HG02981 (cell line): ENCODE data around the gene CNTLN.
"Not testable (repeated sequence)": the region's sequence is repeated elsewhere in the genome, so short reads cannot be mapped to it uniquely, and the experiment has no call there.

Source experiments
- ATAC-seq: cut with Tn5 transposase; IDR thresholded peaks from one replicate; pipeline ENCODE4 v1.9.1; 2021; ENCODE audit warnings: mild to moderate bottlenecking, moderate library complexity; ENCODE audit not compliant: unreplicated experiment

Gene CNTLN

DNA sequence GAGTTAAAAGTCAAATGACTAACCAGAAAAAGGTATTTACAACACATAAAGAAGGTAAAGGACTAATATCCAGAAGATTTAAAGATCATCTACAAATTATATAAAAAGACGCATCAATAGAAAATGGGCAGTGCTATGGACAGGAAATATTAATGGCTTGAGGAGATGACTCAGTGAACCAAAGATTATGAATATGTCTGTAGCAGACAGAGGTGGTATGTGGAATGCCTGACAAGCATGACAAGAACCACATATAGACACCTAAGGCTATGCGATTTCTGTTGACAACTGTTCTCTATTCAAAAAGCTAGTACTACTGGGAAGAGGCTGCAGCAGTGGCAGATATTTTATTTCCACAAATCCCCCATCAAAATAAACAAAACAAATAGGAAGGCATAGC, 267.0 kb downstream of the CNTLN start:
- ATAC-seq, result no peak

DNA sequence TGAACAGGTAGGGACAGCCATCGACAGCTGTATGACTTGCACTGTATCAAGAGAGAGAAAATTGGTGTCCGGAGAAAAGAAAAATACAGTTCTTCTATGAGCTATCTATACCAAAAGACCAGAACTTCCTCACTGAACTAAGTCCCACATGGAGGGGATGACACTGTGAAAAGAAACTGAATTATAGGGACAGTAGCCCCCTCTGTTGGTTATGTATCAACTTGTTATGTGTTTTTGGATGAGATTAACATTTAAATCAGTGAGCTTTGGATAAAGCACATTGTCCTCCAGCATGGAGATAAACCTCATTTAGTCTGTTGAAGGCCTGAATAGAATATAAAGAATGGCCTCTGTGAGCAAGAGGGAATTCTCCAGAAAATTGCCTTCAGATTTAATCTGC, 267.5 kb downstream of the CNTLN start:
- no peak for ATAC-seq

DNA sequence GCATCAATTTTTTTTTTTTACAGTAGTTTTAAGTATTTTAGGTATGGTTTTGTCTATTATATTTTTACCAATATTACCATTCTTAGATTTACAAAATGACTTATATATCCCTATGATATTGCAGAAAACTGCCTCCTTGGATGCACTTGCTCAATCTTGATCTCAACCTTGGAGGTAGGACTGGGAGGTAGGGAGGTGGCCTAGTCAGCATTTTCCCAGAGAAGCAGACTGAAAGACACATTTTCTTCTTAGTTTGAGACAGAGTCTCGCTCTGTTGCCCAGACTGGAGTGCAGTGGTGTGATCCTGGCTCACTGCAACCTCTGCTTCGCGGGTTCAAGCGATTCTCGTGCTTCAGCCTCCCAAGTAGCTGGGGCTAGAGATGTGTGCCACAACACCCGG, 268.7 kb downstream of the CNTLN start:
- ATAC-seq, result no peak

DNA sequence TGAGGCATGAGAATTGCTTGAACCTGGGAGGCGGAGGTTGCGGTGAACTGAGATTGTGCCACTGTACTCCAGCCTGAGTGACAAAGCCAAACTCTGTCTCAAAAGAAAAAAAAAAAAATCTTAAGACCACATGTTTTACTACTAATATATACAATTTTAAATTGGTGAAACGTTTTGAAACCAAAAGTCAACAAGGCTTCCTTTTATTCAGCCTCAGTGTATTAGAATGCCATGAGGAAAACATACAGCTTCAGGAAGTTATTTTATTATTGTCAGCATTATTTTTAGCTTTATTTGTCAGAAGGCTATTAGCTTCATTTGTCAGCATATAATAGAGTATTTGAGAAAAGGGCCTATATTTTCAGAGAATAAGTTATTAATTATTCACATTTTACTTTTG, 280.1 kb downstream of the CNTLN start:
- no peak for ATAC-seq

DNA sequence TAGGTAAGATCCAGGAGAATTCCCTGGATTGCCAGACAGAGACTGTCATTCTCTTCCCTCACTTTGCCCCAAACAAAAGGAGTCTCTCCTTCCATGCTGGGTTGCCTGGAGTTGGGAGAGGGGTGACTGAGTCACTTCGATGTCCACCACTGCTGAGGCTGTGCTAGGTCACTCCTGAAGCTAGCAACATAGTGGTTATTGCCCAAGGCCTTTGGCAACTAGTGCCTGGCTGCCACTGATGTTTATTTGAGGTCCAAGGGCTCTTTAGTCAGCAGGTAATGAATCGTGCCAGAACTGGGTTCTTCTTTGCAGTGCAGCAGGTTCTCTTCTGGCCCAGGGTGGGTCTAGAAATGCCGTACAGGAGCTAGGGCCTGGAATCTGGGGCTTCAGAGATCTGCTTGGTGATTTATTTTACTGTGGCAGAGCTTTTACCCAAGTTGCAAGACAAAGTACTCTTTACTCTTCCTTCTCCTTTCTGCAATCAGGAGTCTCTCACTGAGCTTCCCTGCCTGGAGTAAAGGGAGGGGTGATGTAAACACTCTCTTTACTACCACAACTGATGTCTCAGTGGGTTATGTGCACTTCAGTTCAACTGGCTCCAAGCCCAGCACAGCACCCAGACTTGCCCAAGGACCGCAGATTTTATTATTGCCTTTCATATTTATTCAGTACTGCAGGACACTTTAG, 288.3 kb downstream of the CNTLN start:
- ATAC-seq, result no peak

DNA sequence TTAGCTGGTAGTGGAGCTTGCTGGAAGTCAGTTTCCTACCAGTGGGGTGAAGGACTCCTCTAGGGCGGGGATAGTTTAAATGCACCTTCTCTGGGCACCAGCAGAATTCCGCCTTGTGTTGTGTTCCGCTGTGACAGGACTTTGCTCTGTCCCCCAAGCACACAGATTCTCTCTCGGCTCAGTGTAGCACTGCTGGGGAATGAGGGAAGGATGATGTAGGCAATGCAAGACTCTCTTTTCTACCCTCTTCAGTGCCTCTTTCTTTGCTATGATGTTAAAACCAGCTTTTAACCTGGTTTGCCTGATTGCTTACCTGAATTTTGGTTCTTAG, 288.8 kb downstream of the CNTLN start:
- no peak for ATAC-seq

DNA sequence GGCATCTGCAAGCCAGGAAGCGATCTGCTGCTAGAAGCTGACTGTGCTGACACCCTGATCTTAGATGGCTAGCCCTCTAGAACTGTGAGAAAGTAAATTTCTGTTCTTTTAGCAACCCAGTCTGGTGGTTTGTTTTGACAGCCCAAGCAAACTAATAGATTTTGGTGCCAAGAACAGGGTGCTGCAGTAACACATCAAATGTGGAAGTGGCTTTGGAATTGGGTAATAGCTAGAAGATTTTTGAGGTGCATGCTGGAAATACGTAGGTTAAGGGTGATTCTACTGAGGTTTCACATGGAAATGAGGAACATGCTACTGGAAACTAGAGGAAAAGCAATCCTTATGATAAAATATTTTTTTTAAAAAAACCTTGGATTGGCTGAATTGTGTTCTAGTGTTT, 290.5 kb downstream of the CNTLN start:
- ATAC-seq, result no peak

DNA sequence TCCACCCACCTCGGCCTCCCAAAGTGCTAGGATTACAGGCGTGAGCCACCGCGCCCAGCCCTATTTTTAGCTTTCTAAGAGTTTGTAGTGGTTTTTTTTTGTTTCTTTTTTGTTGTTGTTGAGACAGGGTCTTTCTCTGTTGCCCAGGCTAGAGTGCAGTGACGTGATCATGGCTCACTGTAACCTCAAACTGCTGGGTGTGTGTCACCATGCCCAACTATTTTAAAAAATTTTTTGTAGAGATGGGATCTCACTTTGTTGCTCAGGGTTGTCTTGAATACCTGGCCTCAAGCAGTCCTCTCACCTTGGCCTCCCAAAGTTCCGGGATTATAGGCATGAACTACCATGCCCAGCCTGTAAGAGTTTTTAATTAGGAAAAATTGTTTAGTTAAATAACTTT, 298.7 kb downstream of the CNTLN start:
- no peak for ATAC-seq

DNA sequence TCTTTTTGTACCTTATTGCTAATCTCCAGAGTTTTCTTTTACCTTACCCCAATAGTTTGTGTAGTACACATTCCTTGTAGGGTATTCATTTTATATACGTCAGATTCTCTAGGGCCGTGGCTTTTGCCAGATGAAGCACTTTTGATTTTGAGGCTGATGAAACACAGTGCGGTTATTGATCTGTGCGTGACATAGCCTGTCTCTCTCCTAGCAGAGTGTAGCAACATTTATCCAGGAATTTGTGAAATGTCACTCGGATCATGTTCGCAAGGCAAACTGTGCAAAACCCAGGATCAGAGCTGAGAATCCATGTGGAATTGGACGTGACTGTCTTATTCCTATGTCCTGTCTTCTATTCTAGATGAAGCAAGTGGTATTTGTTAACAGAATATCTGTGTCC, 302.0 kb downstream of the CNTLN start:
- no peak for ATAC-seq

DNA sequence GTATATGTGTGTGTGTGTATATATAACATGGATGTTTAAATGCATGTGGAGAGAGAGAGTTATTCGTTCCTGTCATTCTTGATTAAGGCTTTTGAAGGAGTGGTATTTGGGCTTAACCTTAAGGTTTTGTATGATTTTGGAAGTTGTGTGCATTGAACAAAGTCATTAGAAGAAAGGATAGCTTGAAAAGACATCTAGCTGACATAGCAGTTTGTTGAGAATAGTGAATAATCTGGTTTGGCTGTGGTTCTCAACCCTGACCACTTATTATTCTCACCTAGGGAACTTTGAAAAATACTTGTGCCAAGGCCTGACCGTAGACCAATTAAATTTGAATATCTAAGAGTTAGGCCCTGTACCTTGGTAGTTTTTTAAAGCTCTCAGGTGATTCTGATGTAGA, 303.0 kb downstream of the CNTLN start:
- no peak for ATAC-seq

DNA sequence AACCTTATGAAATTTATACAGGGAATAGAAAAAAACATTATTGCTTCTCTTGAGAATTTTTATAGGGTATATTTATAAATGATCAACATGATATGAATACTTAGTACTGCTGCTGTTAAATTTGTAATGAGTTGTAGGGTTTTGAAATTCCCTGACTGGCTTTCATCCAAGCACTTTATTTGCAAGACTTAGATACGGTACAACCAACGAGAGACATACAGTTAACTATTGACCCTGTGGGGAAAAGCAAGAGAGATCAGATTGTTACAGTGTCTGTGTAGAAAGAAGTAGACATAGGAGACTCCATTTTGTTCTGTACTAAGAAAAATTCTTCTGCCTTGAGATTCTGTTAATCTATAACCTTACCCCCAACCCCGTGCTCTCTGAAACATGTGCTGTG, 310.3 kb downstream of the CNTLN start:
- ATAC-seq, result not testable (repeated sequence)

DNA sequence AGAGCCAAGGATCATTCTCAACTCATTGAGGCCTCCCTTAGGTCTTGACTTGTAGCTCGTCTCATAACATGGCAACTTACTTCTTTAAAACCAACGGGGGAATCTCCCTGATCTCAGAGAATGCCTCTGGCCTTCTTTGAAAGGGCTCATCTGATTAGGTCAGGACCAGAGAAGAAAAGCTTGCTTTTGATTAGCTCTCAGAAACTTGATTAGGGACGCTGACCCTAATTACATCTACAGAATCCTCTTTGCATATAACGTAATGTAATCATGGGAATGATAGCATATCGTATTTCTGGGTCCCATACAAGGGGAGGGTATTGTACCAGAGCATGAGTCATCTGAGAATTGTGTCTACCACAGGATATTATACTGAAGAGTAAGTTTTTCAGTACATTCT, 318.9 kb downstream of the CNTLN start:
- no peak for ATAC-seq

DNA sequence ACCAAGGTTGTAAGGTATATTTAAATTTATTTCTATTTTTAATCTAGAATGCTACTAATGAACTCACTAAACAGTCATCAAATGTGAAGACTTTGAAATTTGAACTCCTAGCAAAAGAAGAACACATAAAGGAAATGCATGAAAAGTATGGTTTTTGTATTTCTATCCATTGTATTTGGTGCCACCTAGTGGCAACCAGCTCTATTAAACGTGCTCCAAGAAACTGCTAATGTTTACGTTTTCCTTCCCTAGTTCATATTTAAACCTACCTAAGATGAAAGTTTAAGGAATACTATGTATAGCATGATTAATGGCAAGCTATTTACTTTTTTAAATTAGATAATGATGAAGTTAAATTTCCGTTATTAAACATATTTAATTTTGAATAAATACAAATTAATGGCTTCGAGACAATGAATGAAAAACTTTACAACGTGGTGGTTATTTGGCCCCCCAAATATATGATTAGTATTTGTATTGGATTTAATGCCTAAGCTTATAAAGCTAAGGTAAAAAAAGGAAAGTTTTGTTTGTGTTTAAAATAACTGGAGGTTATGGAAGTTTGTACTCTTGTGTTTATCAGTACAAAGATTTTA, 328.1 kb downstream of the CNTLN start:
- peak; percentile 58 for ATAC-seq

DNA sequence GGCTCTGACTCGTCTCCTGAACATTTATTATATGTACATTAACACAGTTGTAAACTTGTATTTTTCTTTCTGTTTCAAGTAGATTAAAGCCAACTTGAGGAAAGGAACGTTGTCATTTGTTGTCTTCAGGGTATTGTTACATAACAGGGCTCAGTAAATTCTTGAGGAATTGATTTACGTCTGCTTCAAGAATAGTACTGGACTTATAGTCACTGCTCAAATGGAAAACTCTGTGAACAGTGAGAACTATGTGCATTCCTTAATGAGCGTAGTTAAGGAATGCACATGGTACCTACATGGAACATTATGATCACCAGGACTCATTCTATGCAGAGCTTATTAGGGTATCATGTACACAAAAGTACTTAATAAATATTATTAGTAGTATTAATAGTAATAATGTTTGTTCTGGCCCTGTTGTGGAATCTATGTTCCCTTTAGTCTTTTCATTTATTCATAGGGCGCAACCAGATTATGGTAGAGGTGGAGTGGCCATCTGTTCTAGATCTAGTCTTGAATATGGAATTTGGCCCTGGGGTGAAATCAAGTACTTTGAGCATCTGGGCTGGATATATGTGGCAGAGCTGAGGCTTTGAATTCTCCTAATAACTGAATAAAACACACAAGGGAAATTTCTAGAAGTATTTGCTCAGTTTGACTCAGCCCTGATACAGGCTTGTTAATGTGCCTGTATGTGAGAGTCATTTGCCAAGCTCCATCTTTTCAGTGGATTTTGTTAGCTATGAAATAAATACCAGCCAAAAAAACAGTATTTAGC, 335.4 kb downstream of the CNTLN start:
- no peak for ATAC-seq

DNA sequence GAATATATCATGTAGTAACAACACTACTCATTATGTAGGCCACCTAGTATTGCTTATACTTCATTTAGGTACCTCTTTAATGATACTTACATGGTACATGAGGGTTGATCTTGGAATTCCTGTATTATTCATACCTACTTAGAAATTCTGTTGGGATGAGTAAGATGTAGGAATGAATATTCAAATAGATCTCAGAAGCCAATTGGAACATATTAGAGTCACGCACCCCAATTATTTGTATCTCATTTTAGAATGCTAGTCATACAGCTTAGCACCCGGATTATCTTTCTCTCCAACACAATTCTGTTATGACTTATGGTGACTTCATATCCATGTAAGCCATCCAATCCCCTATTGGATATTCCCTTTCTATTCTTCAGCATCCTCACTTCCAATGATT, 337.3 kb downstream of the CNTLN start:
- no peak for ATAC-seq

DNA sequence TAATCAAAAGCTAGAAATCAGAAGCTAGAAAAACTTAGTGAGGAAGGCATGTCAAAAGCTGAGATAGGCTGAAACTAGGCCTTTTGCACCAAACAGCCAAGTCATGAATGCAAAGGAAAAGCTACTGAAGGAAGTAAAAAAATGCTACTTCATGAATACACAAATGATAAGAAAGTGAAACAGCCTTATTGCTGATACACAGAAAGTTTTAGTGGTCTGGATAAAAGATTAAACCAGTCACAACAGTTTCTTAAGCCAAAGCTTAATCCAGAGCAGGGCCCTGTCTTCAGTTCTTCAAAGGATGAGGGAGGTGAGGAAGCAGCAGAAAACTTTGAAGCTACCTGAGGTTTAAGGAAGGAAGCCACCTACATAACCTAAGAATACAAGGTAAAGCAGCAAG, 341.6 kb downstream of the CNTLN start:
- ATAC-seq, result peak; percentile 75

DNA sequence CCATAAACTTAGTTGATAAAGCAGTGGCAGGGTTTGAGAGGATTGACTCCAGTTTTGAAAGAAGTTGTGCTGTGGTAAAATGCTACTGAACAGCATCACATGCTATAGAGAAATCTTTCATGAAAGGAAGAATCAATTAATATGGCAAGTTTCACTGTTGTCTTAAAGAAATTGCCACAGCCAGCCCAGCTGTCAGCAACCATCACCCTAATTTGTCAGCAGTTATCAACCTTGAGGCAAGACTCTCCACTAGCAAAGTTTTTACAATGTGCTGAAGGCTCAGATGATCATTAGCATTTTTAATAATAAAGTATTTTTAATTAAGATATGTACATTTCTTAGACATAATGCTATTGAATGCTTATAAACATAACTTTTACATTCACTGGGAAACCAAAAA, 343.0 kb downstream of the CNTLN start:
- ATAC-seq, result no peak

DNA sequence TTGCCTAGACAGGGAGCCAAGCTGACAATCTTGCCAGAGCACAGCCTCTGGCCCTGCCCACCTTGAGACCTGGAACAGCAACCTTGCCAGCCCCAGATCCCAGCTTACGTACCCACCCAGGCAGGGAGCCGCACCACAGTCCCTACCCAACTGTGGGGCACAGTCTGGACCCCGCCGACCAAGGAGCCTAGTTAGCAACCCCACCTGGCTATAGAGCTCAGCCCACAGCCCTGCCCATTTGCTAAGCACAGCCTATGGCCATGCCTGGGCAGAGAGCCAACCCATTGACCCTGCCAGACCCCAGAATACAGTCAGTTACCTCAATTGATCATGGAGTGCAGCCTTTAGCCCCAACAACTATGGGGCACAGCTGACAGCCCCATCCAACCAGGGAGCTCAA, 346.1 kb downstream of the CNTLN start:
- ATAC-seq, result no peak

DNA sequence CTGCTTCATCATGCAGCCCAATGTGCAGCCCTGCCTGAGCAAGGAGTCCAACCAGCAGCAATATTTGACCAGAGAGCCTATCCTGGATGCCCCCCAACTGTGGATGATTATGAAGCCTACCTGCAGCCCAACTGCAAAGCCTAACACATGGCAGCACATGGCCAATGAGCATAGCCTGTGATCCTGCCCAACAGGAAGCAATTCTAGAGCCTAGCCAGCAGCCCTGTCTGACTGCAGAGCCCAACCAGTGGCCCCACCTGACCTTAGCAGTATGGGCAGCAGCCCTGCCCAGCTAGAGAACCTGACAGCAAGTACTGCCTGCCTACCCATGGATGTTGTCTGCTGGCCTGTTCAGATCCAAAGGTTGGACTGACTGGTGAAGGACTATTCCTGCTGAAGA, 346.7 kb downstream of the CNTLN start:
- ATAC-seq, result no peak

DNA sequence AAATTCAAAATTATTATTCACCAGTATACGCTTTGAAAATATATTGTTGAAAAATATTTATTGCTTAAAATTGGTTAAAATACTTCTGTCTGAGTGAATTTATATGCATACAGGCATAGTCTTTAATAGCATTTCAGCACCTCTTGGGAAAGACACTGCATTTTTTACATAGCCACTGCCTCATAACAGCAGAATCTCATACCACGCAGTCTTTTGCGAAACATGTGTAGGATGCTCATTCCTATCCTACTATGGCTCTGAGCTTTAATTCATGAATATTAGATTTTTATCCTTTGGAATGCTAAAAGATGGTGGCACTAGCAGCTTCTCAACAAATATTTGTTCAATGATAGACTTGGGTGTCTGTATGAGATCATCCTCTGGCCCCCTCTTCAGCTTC, 350.1 kb downstream of the CNTLN start:
- no peak for ATAC-seq

DNA sequence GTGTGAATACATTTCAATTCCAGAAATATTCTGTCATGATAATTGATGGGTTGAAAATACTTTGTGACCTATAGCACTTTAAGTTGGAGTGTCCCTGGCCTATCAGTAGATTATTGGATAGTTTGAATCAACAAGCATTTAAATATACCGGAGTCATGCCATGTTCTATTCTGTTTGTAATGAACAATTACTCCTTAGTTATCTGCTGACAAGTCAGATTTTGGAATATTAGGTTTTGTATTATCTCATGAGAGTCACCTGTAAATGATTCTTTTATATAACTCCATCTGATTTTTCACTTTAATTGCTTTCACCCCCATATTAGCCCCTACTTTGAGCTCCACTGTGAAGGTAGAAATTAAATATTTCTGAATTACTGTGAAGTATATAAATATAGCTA, 351.6 kb downstream of the CNTLN start:
- ATAC-seq, result no peak

DNA sequence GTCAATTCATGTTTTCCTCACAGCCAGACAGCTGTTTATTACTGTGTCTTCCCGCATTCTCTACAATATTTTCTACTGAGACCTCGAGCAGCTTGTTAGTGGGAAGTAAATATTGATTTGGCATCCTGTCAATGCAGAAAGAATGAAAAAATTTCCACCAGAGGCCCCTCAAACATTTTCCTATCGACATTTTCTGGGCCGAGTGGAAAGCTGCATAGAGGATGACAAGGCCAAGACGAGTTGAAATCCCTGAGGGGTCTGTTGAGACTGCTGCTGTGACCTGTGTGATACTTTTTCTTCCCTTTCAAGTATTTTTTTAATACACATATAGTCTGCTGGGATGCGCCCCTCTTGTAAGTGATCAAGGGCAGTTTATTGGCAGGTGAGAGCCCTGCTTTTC, 352.6 kb downstream of the CNTLN start:
- no peak for ATAC-seq

DNA sequence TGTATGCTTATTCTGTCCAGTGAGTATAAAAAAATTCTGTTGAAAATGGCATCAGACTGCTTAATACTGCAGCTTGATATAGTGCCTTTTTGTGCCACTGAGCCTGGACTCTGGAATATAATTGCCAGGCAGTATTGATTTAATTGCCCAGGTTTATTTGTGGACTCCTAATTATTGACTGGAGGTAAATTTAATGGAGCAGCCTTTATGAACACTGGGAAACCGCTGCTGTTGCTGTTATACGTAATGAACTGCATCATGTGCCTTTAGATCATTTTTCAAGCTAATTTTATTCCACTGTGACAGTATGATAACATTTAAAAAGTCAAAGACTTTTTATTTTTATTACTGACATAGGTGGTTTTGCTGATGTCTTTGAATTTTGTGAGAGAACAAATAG, 353.8 kb downstream of the CNTLN start:
- ATAC-seq, result no peak
